ENCODE measurements around the gene RNF141.

- TF ChIP-seq CTCF (conservative IDR thresholded peaks at IDR 0.05 in 1 of 2, IDR thresholded peaks at IDR 0.05 in 1 of 2; ENCODE audit: low read depth in 1 of 2, low read length in 2 of 2) (no peak), EZH2 (IDR thresholded peaks at IDR 0.05; ENCODE audit: low read length, missing control alignments) (no peak)
Observed at GRCh38 chr11:10584071-10584501, 43.1 kb upstream of the RNF141 start.

Measured in fibroblast of lung (primary cell).